ENCODE measurements around the gene ALKBH7. TPM values are rescaled to one million over a fixed set of nuclear protein-coding genes. Genes with fewer than 3 reads are reported as not detected.

ALKBH7 gene
- total RNA-seq, 1 donor from 2014 or later, result 66.8 TPM

DNA sequence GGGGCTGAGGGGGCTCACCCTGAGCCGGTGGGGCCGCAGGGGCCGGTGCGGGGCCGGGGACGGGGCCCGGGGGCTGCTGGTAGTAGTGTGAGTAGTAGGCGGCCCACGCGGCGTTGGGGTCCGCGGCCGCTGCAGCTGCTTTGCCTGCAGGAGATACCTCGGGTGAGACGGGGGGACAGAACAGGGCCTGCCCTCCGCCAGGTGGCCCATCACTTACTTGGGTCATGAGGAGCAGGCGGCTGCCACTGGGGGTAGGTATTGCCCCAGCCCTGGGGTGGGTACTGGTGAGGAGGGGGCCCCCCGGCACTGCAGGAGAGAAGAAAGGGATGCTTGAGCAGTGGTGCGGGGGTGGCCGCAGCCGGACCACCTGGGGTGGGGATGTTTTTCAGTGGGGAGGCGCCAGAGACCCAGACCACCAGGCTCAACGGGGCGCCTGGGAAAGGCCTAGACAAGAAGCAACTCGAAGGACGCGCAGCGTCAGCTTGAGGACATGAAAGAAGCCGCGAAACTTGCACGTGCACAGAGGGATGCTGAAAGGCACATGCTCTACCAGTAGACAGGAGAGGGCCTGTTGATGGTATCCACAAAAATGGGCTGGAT, 43.1 kb downstream of the ALKBH7 start:
- DNase-seq (ENCODE audit: low spot score), result no peak
- peaks cover 4% of the 10 kb centered on the region for H3K27me3 Mint-ChIP-seq (ENCODE audit: unreplicated experiment)
- H3K4me1 Mint-ChIP-seq (ENCODE audit: unreplicated experiment), result no peaks in the 10 kb centered on the region
- no peak overlapping the region for H3K4me3 Mint-ChIP-seq (ENCODE audit: unreplicated experiment)
- H3K36me3 Mint-ChIP-seq (ENCODE audit: low read depth, unreplicated experiment), result peaks cover 17% of the 10 kb centered on the region
- no peaks in the 10 kb centered on the region for H3K9me3 Mint-ChIP-seq (ENCODE audit: unreplicated experiment)
- TF ChIP-seq, protein P1, sequence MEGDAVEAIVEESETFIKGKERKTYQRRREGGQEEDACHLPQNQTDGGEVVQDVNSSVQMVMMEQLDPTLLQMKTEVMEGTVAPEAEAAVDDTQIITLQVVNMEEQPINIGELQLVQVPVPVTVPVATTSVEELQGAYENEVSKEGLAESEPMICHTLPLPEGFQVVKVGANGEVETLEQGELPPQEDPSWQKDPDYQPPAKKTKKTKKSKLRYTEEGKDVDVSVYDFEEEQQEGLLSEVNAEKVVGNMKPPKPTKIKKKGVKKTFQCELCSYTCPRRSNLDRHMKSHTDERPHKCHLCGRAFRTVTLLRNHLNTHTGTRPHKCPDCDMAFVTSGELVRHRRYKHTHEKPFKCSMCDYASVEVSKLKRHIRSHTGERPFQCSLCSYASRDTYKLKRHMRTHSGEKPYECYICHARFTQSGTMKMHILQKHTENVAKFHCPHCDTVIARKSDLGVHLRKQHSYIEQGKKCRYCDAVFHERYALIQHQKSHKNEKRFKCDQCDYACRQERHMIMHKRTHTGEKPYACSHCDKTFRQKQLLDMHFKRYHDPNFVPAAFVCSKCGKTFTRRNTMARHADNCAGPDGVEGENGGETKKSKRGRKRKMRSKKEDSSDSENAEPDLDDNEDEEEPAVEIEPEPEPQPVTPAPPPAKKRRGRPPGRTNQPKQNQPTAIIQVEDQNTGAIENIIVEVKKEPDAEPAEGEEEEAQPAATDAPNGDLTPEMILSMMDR (IDR thresholded peaks at IDR 0.05; ENCODE audit: unreplicated experiment), result no peak
- no peak overlapping the region for H3K27ac Mint-ChIP-seq (ENCODE audit: unreplicated experiment)

DNA sequence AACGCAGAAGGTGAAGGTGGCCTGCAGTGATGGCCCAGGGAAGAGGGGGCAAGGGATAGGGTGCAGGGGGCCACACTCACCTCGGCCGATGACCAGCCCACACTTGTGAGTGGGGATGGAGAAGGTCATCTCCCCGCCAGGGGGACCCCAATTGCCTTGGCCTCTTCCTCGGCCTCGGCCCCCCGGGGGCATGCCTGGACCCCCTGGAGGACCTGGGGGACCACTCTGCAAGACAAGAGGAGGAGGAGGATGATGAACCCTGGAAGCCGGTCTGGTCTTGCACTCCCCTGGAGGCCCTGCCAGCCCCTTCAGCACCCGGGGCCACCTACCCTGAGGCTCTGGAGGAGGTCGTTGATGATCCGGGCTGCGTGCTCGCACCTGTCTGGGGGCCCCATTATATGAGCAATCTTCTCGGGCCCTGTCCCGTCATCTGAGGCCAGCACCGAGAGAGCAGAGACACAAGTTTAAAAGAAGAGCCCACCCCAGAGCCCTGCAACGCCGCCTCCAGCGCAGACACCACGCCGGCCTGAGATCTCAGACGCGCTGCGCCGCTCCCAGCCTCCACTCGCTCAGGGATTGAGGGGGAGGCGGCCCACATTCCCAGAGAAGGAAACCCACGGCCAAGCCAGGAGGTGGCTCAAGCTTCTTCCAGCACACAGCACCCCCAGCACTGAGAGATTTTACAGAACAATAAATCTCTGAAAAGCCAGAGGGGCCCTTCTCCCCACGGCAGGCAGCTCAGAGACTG, 44.2 kb downstream of the ALKBH7 start:
- Mint-ChIP-seq H3K27ac (ENCODE audit: unreplicated experiment) (no peak overlapping the region), H3K4me1 (ENCODE audit: unreplicated experiment) (peaks cover under 1% of the 10 kb centered on the region), H3K36me3 (ENCODE audit: low read depth, unreplicated experiment) (peaks cover 19% of the 10 kb centered on the region), H3K27me3 (ENCODE audit: unreplicated experiment) (peaks cover 5% of the 10 kb centered on the region), H3K9me3 (ENCODE audit: unreplicated experiment) (no peaks in the 10 kb centered on the region), H3K4me3 (ENCODE audit: unreplicated experiment) (no peak overlapping the region)
- TF ChIP-seq, protein P1 (IDR thresholded peaks at IDR 0.05; ENCODE audit: unreplicated experiment), result no peak
- DNase-seq (ENCODE audit: low spot score), result no peak

DNA sequence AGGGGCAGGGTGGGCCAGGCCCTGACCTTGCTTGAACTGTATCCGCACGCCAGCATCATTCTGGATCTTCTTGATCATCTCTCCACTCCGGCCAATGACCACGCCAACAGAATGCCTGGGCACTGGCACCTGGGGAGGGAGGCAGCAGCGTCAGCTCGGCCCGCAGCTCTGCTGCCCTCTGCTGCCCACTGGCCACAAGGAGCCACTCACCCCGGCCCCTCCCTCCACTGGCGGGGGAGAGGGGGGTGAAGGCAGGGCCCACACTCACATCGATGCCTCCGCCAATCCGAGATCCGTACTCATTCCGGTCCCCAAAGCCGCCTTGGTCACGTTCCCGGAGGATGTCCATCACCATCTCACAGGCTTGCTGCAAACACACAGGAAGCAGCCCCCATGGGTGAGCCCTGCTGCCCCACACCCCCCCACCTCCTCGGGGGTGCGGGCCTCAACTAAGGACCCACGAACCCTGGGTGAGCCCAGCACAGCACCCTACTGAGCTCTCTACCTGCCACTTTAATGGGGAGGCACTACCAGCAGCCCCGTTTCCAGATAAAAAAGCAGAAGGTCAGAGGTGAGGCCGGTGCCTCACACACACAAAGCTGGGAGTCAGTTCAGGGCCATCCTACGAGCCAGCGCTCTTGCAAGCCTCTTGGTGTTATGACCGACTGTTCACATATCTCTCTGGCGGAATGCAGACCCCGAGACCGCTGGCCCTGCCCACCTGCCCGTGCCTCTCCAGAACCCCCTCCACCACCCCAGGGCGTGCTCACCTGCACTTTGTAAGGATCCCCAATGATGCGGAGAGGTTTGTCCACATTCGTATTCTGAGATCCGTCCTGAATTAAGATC, 45.3 kb downstream of the ALKBH7 start:
- peak; percentile 34 for DNase-seq (ENCODE audit: low spot score)
- no peaks in the 10 kb centered on the region for H3K9me3 Mint-ChIP-seq (ENCODE audit: unreplicated experiment)
- peaks cover 7% of the 10 kb centered on the region for H3K27me3 Mint-ChIP-seq (ENCODE audit: unreplicated experiment)
- peaks cover 10% of the 10 kb centered on the region for H3K4me1 Mint-ChIP-seq (ENCODE audit: unreplicated experiment)
- peaks cover 26% of the 10 kb centered on the region for H3K36me3 Mint-ChIP-seq (ENCODE audit: low read depth, unreplicated experiment)
- H3K27ac Mint-ChIP-seq (ENCODE audit: unreplicated experiment), result no peak overlapping the region
- TF ChIP-seq, protein P1 (IDR thresholded peaks at IDR 0.05; ENCODE audit: unreplicated experiment), result no peak
- no peak overlapping the region for H3K4me3 Mint-ChIP-seq (ENCODE audit: unreplicated experiment)

DNA sequence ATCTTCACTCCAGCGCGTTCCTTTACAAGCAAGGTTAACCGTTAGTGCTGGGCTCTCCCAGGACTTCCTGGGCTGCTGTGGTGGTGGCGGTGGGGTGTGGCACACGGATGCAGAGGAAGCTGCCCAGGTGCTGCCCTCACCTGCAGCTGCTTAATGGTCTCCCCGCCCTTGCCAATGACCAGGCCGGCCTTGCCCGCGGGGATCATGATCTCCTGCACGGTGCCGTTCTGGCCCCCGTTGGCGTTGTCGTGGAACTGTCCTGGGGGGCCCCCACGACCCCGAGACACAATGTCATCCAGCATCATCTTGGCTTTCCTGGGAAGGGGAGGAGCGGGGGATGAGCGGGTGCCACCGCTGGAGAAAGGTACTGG, 46.0 kb downstream of the ALKBH7 start:
- Mint-ChIP-seq H3K27me3 (ENCODE audit: unreplicated experiment) (peaks cover 13% of the 10 kb centered on the region), H3K9me3 (ENCODE audit: unreplicated experiment) (no peaks in the 10 kb centered on the region), H3K4me3 (ENCODE audit: unreplicated experiment) (no peak overlapping the region), H3K36me3 (ENCODE audit: low read depth, unreplicated experiment) (peaks cover 31% of the 10 kb centered on the region), H3K4me1 (ENCODE audit: unreplicated experiment) (peaks cover 15% of the 10 kb centered on the region), H3K27ac (ENCODE audit: unreplicated experiment) (no peak overlapping the region)
- no peak for DNase-seq (ENCODE audit: low spot score)
- TF ChIP-seq, protein P1 (IDR thresholded peaks at IDR 0.05; ENCODE audit: unreplicated experiment), result no peak

Measured in endothelial cell (in vitro differentiated cells).